Spleen (tissue), 11 donors: ENCODE data around the gene MRPL44. TPM values are rescaled to one million over a fixed set of nuclear protein-coding genes. Genes with fewer than 3 reads are reported as not detected.

Source experiments
- DNase-seq: peaks from one replicate; pipeline ENCODE4 v3.0.0-alpha.2; 2020
- H3K27ac ChIP-seq, 8 donors: fragments of 200-600 bp; sonication (generic) in 7 of 8; 1 replicate in 4 of 8; 2 replicates in 4 of 8; pipeline versions ENCODE4 v1.5.0 to v1.8.0; 2016 to 2021; ENCODE audit warnings: inconsistent platforms in 4 of 8, mild to moderate bottlenecking in 4 of 8, moderate library complexity in 1 of 8
- H3K27me3 ChIP-seq, 7 donors: fragments of 200-600 bp; sonication (generic) in 6 of 7; replicated peaks in 1 of 7; 1 replicate in 4 of 7; 2 replicates in 3 of 7; pipeline versions ENCODE4 v1.5.0 to v1.8.0; 2016 to 2021; ENCODE audit warnings: inconsistent platforms in 3 of 7, mild to moderate bottlenecking in 1 of 7
- H3K36me3 ChIP-seq, 6 donors: fragments of 200-600 bp; sonication (generic) in 5 of 6; 1 replicate in 4 of 6; 2 replicates in 2 of 6; pipeline versions ENCODE4 v1.5.0 to v1.8.0; 2016 to 2021; ENCODE audit warnings: inconsistent platforms in 2 of 6
- H3K4me1 ChIP-seq, 6 donors: fragments of 200-600 bp; sonication (generic) in 5 of 6; 1 replicate in 3 of 6; 2 replicates in 3 of 6; pipeline versions ENCODE4 v1.5.0 to v1.8.0; 2016 to 2021; ENCODE audit warnings: inconsistent platforms in 3 of 6
- H3K4me3 ChIP-seq, 8 donors: fragments of 200-600 bp; sonication (generic) in 7 of 8; 1 replicate in 4 of 8; 2 replicates in 4 of 8; pipeline versions ENCODE4 v1.5.0 to v1.8.0; 2016 to 2021; ENCODE audit warnings: inconsistent platforms in 4 of 8, mild to moderate bottlenecking in 4 of 8, moderate library complexity in 2 of 8
- H3K9me3 ChIP-seq, 8 donors: fragments of 200-600 bp; sonication (generic) in 7 of 8; 1 replicate in 4 of 8; 2 replicates in 4 of 8; pipeline versions ENCODE4 v1.5.0 to v1.8.0; 2016 to 2021; ENCODE audit warnings: inconsistent platforms in 4 of 8
- CTCF ChIP-seq, 11 experiments: fragments of 200-600 bp in 7 of 11; fragments of 450-650 bp in 4 of 11; sonication (generic) in 4 of 11; IDR thresholded peaks in 8 of 11; conservative IDR thresholded peaks in 3 of 11; 1 replicate in 7 of 11; 2 replicates in 4 of 11; pipeline versions ENCODE4 v1.4.0 to v1.8.0; 2016 to 2021; ENCODE audit warnings: antibody characterized with exemption in 11 of 11, inconsistent platforms in 4 of 11, mild to moderate bottlenecking in 1 of 11
- POLR2A ChIP-seq, 3 donors: fragments of 450-650 bp; IDR thresholded peaks; one replicate each; pipeline ENCODE4 v1.5.1; 2017; ENCODE audit warnings: antibody characterized with exemption in 3 of 3, mild to moderate bottlenecking in 1 of 3
- POLR2AphosphoS5 ChIP-seq, 3 donors: sonication (generic); formaldehyde crosslinking; IDR thresholded peaks; one replicate each; pipeline ENCODE4 v1.5.1; 2017; ENCODE audit warnings: antibody characterized with exemption in 3 of 3
- WGBS, 5 donors: extraction: QIAGEN DNeasy Blood & Tissue Kit in 3 of 5; methylation state at CpG; one replicate each; pipeline versions ENCODE4 v1.1.5 to v1.1.7; 2013 to 2018; 5-methylcytosine and 5-hydroxymethylcytosine counted together
- intact Hi-C: fragments of 100-400 bp; cut with DNase I; formaldehyde crosslinking; loops from one replicate; pipeline ENCODE4 v1.15.0; 2023; ENCODE audit warnings: low total_unique reads
- polyA plus RNA-seq, 3 donors: library from polyadenylated mRNA; stranded (reverse); fragments of 200-250 nt; gene quantifications; one replicate each; pipeline ENCODE4 v1.2.1, GENCODE V29; 2013
- total RNA-seq, 7 donors: library from RNA; depleted of rRNA in 3 of 7; stranded (reverse); fragments of >200 nt in 3 of 7; fragmentation: NEBNext Ultra II Directional in 4 of 7; extraction: Animal tissue kit (Norgen Biotek cat#: 25700) in 4 of 7; gene quantifications; one replicate each; pipeline versions ENCODE4 v1.1.0 to v1.2.1, GENCODE V29; 2016 to 2021
- donor health status: healthy with polysubstance abuse.
- donor health status: DM: no; HTN: no; CAD: no; lungs with moderate emphysema.
- donor health status: DM: no; HTN: no; CAD: no.
- donor health status: Bipolar disorder and iron deficiency.
- donor health status: healthy.
- donor health status: DM: no; HTN: no; CAD: no.
- donor health status: DM: yes; HTN: yes; CAD: no.

Gene MRPL44
- total and polyA plus RNA-seq, 10 donors: 19.4 to 36.3 (median 26.0) TPM

GRCh38 chr2:223978451-223978850, 21.2 kb downstream of the MRPL44 start:
- Histone ChIP-seq H3K9me3 (no peaks in the 10 kb centered on the region), H3K27me3 (no peaks in the 10 kb centered on the region), H3K36me3 (no peaks in the 10 kb centered on the region), H3K4me1 (no peaks in the 10 kb centered on the region), H3K27ac (no peak overlapping the region), H3K4me3 (no peak overlapping the region)
- TF ChIP-seq POLR2A (IDR thresholded peaks at IDR 0.05): no peak
- TF ChIP-seq CTCF (IDR thresholded peaks at IDR 0.05 in 8 of 11, conservative IDR thresholded peaks at IDR 0.05 in 3 of 11): no peak
- TF ChIP-seq POLR2AphosphoS5 (IDR thresholded peaks at IDR 0.05): no peak
- intact Hi-C loops: no loop called here
- WGBS, 5 donors: 74 to 90% (median 80%) methylated on average over 4 of the region's 4 CpGs
- DNase-seq: no peak

- WGBS, 5 donors: 60 to 81% (median 74%) methylated on average over 2 of the region's 2 CpGs
- Histone ChIP-seq H3K4me1 (no peaks in the 10 kb centered on the region), H3K27me3 (no peaks in the 10 kb centered on the region), H3K27ac (no peak overlapping the region), H3K36me3 (peaks cover 0 to 10% (median 0%) of the 10 kb centered on the region in 6 donors), H3K4me3 (no peak overlapping the region), H3K9me3 (no peaks in the 10 kb centered on the region)
- intact Hi-C loops: no loop called here
- no peak for TF ChIP-seq POLR2A (IDR thresholded peaks at IDR 0.05)
- TF ChIP-seq POLR2AphosphoS5 (IDR thresholded peaks at IDR 0.05): no peak
- TF ChIP-seq CTCF (IDR thresholded peaks at IDR 0.05 in 8 of 11, conservative IDR thresholded peaks at IDR 0.05 in 3 of 11): no peak
- DNase-seq: no peak
Measured at GRCh38 chr2:223979730-223980396, 22.6 kb downstream of the MRPL44 start.

- Histone ChIP-seq H3K9me3 (no peaks in the 10 kb centered on the region), H3K4me3 (no peak overlapping the region), H3K27ac (no peak overlapping the region), H3K36me3 (peaks cover 0 to 10% (median 0%) of the 10 kb centered on the region in 6 donors), H3K27me3 (no peaks in the 10 kb centered on the region), H3K4me1 (no peaks in the 10 kb centered on the region)
- WGBS, 5 donors: 75 to 96% (median 84%) methylated on average over 1 of the region's 1 CpG
- no peak for TF ChIP-seq POLR2A (IDR thresholded peaks at IDR 0.05)
- TF ChIP-seq CTCF (IDR thresholded peaks at IDR 0.05 in 8 of 11, conservative IDR thresholded peaks at IDR 0.05 in 3 of 11): no peak
- TF ChIP-seq POLR2AphosphoS5 (IDR thresholded peaks at IDR 0.05): no peak
- DNase-seq: no peak
- intact Hi-C loops: no loop called here
Measured at GRCh38 chr2:223980397-223980735, 23.1 kb downstream of the MRPL44 start.

- WGBS, 5 donors: 88 to 96% (median 94%) methylated on average over 4 of the region's 4 CpGs
- intact Hi-C loops: no loop called here
- Histone ChIP-seq H3K4me1 (no peaks in the 10 kb centered on the region), H3K4me3 (no peak overlapping the region), H3K9me3 (no peaks in the 10 kb centered on the region), H3K27me3 (no peaks in the 10 kb centered on the region), H3K36me3 (peaks cover 0 to 10% (median 0%) of the 10 kb centered on the region in 6 donors), H3K27ac (no peak overlapping the region)
- TF ChIP-seq POLR2AphosphoS5 (IDR thresholded peaks at IDR 0.05) (no peak), POLR2A (IDR thresholded peaks at IDR 0.05) (no peak), CTCF (IDR thresholded peaks at IDR 0.05 in 8 of 11, conservative IDR thresholded peaks at IDR 0.05 in 3 of 11) (no peak)
- DNase-seq: no peak
Measured at GRCh38 chr2:223980803-223981202, 23.5 kb downstream of the MRPL44 start.
